DND-41 (cell line): Measurements from ENCODE around the gene SLC5A11.

ENCODE experiments used
- ATAC-seq: fragments of 200-7000 bp; cut with Tn5 transposase; 3 replicates; pipeline ENCODE4 v1.9.1; 2021; ENCODE audit warnings: low read depth; ENCODE audit not compliant: insufficient read depth
- DNase-seq: peaks from one replicate; pipeline ENCODE4 v3.0.0-alpha.2; 2020
- H2AFZ ChIP-seq: 2 replicates; pipeline ENCODE4 v1.6.0; 2012; ENCODE audit warnings: low read depth, low read length
- H3K27ac ChIP-seq: 2 replicates; pipeline ENCODE4 v1.5.1; 2012; ENCODE audit warnings: low read length, inconsistent platforms
- H3K27me3 ChIP-seq: fragments of 200-600 bp; sonication (generic); 2 replicates; pipeline ENCODE4 v1.6.0; 2012; ENCODE audit warnings: low read length, mild to moderate bottlenecking, inconsistent platforms; ENCODE audit not compliant: insufficient read depth, poor library complexity
- H3K36me3 ChIP-seq: 2 replicates; pipeline ENCODE4 v1.5.1; 2012; ENCODE audit warnings: low read length, inconsistent platforms; ENCODE audit not compliant: insufficient read depth
- H3K4me1 ChIP-seq: 2 replicates; pipeline ENCODE4 v1.5.1; 2012; ENCODE audit warnings: mild to moderate bottlenecking, low read length; ENCODE audit not compliant: insufficient read depth
- H3K4me2 ChIP-seq: 2 replicates; pipeline ENCODE4 v1.6.0; 2012; ENCODE audit warnings: mild to moderate bottlenecking, moderate library complexity, low read length, inconsistent platforms; ENCODE audit not compliant: insufficient read depth
- H3K4me3 ChIP-seq, 2 experiments: fragments of 200-600 bp in 1 of 2; shearing (Covaris generic) in 1 of 2; 2 replicates each; pipeline ENCODE4 v1.5.1; 2012 to 2016; ENCODE audit warnings: inconsistent platforms in 2 of 2, low read length in 2 of 2, mild to moderate bottlenecking in 2 of 2, low read depth in 1 of 2, moderate library complexity in 1 of 2
- H3K79me2 ChIP-seq: 2 replicates; pipeline ENCODE4 v1.6.0; 2012; ENCODE audit warnings: low read length, inconsistent platforms; ENCODE audit not compliant: insufficient read depth
- H3K9ac ChIP-seq: 2 replicates; pipeline ENCODE4 v1.6.0; 2012; ENCODE audit warnings: low read depth, mild to moderate bottlenecking, inconsistent platforms, low read length, moderate library complexity
- H3K9me3 ChIP-seq: 2 replicates; pipeline ENCODE4 v1.5.1; 2012; ENCODE audit warnings: low read length, moderate library complexity, mild to moderate bottlenecking, inconsistent platforms; ENCODE audit not compliant: insufficient read depth, severe bottlenecking
- H4K20me1 ChIP-seq: 2 replicates; pipeline ENCODE4 v1.6.0; 2012; ENCODE audit warnings: low read length; ENCODE audit not compliant: insufficient read depth
- EZH2 ChIP-seq: IDR thresholded peaks from 3 replicates; pipeline ENCODE4 v1.6.1; 2012; ENCODE audit warnings: borderline replicate concordance, low read depth, mild to moderate bottlenecking, moderate library complexity, low read length, inconsistent platforms; ENCODE audit not compliant: severe bottlenecking
- TF ChIP-seq, protein P1 (sequence below): IDR thresholded peaks from 2 replicates; pipeline ENCODE4 v1.5.1; 2012; ENCODE audit warnings: borderline replicate concordance, low read length, moderate library complexity, mild to moderate bottlenecking; ENCODE audit not compliant: poor library complexity, severe bottlenecking; ENCODE audit errors: extremely low read depth

The SLC5A11 gene

DNA sequence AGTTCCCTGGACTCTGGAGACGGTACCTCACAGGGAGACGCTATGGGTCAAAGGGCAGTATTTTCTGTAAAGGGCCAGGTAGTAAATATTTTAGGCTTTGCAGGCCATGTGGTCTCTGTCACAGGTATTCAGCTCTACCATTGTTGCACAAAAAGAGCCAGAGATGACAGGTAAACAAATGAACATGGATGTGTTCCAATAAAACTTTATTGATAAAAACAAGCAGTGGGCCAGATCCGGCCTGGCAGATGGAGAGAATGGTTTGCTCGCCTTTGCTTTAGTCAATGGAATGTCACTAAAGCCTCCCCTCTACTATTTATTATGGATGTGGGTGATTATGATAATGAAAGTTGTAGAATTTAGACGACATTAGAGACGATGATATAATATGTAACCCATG lies 8.9 kb upstream of the SLC5A11 start:
- DNase-seq (no peak), ATAC-seq (no peak)
- H4K20me1 ChIP-seq: no peaks in the 10 kb centered on the region
- no peaks in the 10 kb centered on the region for H3K9me3 ChIP-seq
- H3K27me3 ChIP-seq: no peaks in the 10 kb centered on the region
- H3K4me1 ChIP-seq: no peaks in the 10 kb centered on the region
- H3K4me2 ChIP-seq: no peak overlapping the region
- H3K79me2 ChIP-seq: no peaks in the 10 kb centered on the region
- TF ChIP-seq EZH2: no peak
- TF ChIP-seq, protein P1, sequence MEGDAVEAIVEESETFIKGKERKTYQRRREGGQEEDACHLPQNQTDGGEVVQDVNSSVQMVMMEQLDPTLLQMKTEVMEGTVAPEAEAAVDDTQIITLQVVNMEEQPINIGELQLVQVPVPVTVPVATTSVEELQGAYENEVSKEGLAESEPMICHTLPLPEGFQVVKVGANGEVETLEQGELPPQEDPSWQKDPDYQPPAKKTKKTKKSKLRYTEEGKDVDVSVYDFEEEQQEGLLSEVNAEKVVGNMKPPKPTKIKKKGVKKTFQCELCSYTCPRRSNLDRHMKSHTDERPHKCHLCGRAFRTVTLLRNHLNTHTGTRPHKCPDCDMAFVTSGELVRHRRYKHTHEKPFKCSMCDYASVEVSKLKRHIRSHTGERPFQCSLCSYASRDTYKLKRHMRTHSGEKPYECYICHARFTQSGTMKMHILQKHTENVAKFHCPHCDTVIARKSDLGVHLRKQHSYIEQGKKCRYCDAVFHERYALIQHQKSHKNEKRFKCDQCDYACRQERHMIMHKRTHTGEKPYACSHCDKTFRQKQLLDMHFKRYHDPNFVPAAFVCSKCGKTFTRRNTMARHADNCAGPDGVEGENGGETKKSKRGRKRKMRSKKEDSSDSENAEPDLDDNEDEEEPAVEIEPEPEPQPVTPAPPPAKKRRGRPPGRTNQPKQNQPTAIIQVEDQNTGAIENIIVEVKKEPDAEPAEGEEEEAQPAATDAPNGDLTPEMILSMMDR: no peak
- no peak overlapping the region for H2AFZ ChIP-seq
- H3K36me3 ChIP-seq: no peaks in the 10 kb centered on the region
- no peak overlapping the region for H3K9ac ChIP-seq
- no peak overlapping the region for H3K27ac ChIP-seq
- H3K4me3 ChIP-seq: no peak overlapping the region

DNA sequence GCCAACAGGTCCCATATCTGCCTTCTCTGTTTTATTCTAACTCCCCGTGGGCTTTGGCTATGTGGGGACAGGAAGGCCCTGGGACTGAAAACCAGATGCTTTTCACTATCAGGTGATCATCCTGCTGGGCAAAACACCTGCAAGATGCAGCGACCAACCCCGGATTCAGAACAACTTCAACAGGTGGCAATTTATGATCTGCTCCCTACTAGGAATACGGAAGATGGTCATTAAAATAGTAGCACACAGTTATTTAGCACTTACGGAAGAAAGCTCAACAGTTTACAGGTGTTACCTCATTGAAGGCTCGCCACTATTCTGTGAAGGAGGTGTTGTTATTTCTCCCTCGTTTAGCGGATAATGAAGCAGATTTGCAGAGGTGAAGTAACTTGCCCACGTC lies 7.8 kb upstream of the SLC5A11 start:
- H3K4me1 ChIP-seq: no peaks in the 10 kb centered on the region
- DNase-seq (no peak), ATAC-seq (no peak)
- no peak overlapping the region for H3K4me2 ChIP-seq
- H3K9ac ChIP-seq: no peak overlapping the region
- no peak for TF ChIP-seq EZH2
- TF ChIP-seq, protein P1: no peak
- no peak overlapping the region for H2AFZ ChIP-seq
- H3K27ac ChIP-seq: no peak overlapping the region
- H3K9me3 ChIP-seq: no peaks in the 10 kb centered on the region
- no peaks in the 10 kb centered on the region for H3K36me3 ChIP-seq
- H3K4me3 ChIP-seq: no peak overlapping the region
- no peaks in the 10 kb centered on the region for H4K20me1 ChIP-seq
- H3K27me3 ChIP-seq: no peaks in the 10 kb centered on the region
- H3K79me2 ChIP-seq: no peaks in the 10 kb centered on the region

DNA sequence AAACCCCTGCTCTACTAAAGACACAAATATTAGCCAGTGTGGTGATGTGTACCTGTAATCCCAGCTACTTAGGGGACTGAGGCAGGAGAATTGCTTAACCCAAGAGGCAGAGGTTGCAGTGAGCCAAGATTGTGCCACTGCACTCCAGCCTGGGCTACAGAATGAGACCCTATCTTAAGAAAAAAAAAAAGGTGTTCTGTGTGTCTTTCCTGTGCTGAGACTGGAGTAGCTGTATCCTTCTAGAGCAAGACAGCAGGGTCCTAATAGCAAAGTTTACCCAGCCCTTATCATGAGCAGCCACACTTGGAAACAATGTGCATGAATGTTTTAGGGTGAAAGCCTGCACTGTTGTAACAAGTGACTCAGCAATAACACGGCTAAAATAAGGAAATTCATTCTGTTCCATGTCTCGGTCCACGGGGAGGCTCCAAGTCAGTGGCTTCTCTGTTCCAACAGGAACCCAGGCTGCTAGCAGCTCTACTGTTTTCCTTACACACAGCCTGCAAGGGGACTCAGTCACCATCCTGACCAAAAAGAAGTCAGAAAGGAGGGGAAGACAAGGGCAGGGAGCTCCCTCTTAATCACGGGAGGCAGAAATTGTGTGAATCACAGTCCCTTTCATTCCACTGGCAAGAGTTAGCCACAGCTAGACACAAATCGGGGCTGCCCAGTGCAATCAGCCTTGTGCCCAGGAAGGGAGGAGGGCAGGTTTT lies 7.1 kb upstream of the SLC5A11 start:
- TF ChIP-seq EZH2: no peak
- TF ChIP-seq, protein P1: no peak
- Histone ChIP-seq H3K4me3 (no peak overlapping the region), H4K20me1 (no peaks in the 10 kb centered on the region), H3K79me2 (no peaks in the 10 kb centered on the region), H3K36me3 (no peaks in the 10 kb centered on the region), H3K4me2 (no peak overlapping the region), H3K4me1 (no peaks in the 10 kb centered on the region), H3K9me3 (no peaks in the 10 kb centered on the region), H3K27me3 (no peaks in the 10 kb centered on the region), H3K27ac (no peak overlapping the region), H2AFZ (no peak overlapping the region), H3K9ac (no peak overlapping the region)
- no peak for ATAC-seq
- no peak for DNase-seq
